Astrocyte (in vitro differentiated cells and primary cell): ENCODE measurements around the gene ANTXR1.

Source experiments
- EZH2 ChIP-seq: IDR thresholded peaks from 2 replicates; pipeline ENCODE4 v1.6.1; 2012; ENCODE audit warnings: mild to moderate bottlenecking, low read length, inconsistent platforms; ENCODE audit not compliant: insufficient read depth
- TF ChIP-seq, protein P1 (sequence below): IDR thresholded peaks from 2 replicates; pipeline ENCODE4 v1.5.1; 2011; ENCODE audit warnings: low read depth, mild to moderate bottlenecking, inconsistent platforms, low read length, moderate library complexity; ENCODE audit not compliant: insufficient read depth

DNA sequence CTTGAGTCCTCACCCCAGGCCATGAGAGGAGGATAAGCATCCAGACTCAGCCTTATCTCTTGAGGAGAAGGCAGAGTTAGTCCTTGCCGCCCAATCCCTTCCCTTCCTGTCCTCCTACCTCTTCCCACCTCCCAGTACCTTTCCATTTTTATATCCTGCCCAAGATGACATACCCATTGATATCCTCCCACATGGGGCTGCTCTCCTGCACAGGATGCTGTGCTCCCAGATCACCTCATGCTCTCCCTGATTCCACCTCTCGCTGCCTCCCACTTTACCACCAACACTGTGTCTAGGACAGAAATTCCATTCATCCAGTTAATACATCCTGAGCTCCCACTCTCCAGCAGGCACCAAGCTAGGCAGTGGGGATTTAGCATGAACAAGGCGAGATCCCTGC lies 191.7 kb downstream of the ANTXR1 start:
- TF ChIP-seq EZH2, result no peak
- TF ChIP-seq, protein P1, sequence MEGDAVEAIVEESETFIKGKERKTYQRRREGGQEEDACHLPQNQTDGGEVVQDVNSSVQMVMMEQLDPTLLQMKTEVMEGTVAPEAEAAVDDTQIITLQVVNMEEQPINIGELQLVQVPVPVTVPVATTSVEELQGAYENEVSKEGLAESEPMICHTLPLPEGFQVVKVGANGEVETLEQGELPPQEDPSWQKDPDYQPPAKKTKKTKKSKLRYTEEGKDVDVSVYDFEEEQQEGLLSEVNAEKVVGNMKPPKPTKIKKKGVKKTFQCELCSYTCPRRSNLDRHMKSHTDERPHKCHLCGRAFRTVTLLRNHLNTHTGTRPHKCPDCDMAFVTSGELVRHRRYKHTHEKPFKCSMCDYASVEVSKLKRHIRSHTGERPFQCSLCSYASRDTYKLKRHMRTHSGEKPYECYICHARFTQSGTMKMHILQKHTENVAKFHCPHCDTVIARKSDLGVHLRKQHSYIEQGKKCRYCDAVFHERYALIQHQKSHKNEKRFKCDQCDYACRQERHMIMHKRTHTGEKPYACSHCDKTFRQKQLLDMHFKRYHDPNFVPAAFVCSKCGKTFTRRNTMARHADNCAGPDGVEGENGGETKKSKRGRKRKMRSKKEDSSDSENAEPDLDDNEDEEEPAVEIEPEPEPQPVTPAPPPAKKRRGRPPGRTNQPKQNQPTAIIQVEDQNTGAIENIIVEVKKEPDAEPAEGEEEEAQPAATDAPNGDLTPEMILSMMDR, result no peak
